A549 (cell line): Measurements from ENCODE around the gene CHPT1.

ENCODE experiments used
- CBX8 ChIP-seq: fragments of 200-600 bp; sonication (generic); IDR thresholded peaks from 2 replicates; pipeline ENCODE4 v1.6.1; 2016
- CHD2 ChIP-seq: fragments of 150-350 bp; IDR thresholded peaks from 2 replicates; pipeline ENCODE4 v1.6.1; 2014; ENCODE audit warnings: low read length; ENCODE audit not compliant: partially characterized antibody
- EHMT2 ChIP-seq: fragments of 200-600 bp; sonication (generic); IDR thresholded peaks from 2 replicates; pipeline ENCODE4 v1.6.1; 2016; ENCODE audit warnings: antibody characterized with exemption, low read depth, mild to moderate bottlenecking, moderate library complexity
- EP300 ChIP-seq, 2 experiments: fragments of >200 bp; sonication (Bioruptor Twin); formaldehyde crosslinking; IDR thresholded peaks; 2 replicates in 1 of 2; 3 replicates in 1 of 2; pipeline ENCODE4 v1.6.1; 2016 to 2017
- JUN ChIP-seq, 2 experiments: fragments of >200 bp; sonication (Bioruptor Twin); formaldehyde crosslinking; IDR thresholded peaks; 2 replicates in 1 of 2; 3 replicates in 1 of 2; pipeline ENCODE4 v1.6.1; 2016 to 2017
- MAFK ChIP-seq: fragments of 450-650 bp; IDR thresholded peaks from 2 replicates; pipeline ENCODE4 v1.6.1; 2014; ENCODE audit not compliant: partially characterized antibody
- POLR2AphosphoS2 ChIP-seq: conservative IDR thresholded peaks from 2 replicates; pipeline ENCODE4 v1.6.1; 2012; ENCODE audit warnings: low read length, improper control_type of control experiment, inconsistent platforms
- RARB ChIP-seq: fragments of 250-450 bp; sonication (Bioruptor Pico); IDR thresholded peaks from 2 replicates; pipeline ENCODE4 v1.8.0; 2021; ENCODE audit warnings: mild to moderate bottlenecking, moderate library complexity
- SMC3 ChIP-seq: fragments of >200 bp; sonication (Bioruptor Twin); formaldehyde crosslinking; IDR thresholded peaks from 3 replicates; pipeline ENCODE4 v1.6.1; 2018; ENCODE audit warnings: inconsistent platforms
- ZNF302 ChIP-seq: fragments of 250-450 bp; sonication (Bioruptor Pico); IDR thresholded peaks from 2 replicates; pipeline ENCODE4 v1.9.0; 2021; ENCODE audit warnings: inconsistent platforms, mild to moderate bottlenecking, moderate library complexity
- TF ChIP-seq, protein P1 (sequence below): fragments of >200 bp; sonication (Bioruptor Twin); formaldehyde crosslinking; IDR thresholded peaks from 3 replicates; pipeline ENCODE4 v1.5.1; 2016

GRCh38 chr12:101740980-101741379 lies 43.5 kb downstream of the CHPT1 start:
- TF ChIP-seq MAFK (no peak), CHD2 (no peak), EHMT2 (no peak), ZNF302 (no peak), CBX8 (no peak), JUN (IDR thresholded peaks at IDR 0.05) (no peak), POLR2AphosphoS2 (no peak), RARB (no peak), SMC3 (no peak), EP300 (IDR thresholded peaks at IDR 0.05) (no peak)
- TF ChIP-seq, protein P1, sequence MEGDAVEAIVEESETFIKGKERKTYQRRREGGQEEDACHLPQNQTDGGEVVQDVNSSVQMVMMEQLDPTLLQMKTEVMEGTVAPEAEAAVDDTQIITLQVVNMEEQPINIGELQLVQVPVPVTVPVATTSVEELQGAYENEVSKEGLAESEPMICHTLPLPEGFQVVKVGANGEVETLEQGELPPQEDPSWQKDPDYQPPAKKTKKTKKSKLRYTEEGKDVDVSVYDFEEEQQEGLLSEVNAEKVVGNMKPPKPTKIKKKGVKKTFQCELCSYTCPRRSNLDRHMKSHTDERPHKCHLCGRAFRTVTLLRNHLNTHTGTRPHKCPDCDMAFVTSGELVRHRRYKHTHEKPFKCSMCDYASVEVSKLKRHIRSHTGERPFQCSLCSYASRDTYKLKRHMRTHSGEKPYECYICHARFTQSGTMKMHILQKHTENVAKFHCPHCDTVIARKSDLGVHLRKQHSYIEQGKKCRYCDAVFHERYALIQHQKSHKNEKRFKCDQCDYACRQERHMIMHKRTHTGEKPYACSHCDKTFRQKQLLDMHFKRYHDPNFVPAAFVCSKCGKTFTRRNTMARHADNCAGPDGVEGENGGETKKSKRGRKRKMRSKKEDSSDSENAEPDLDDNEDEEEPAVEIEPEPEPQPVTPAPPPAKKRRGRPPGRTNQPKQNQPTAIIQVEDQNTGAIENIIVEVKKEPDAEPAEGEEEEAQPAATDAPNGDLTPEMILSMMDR: no peak
